GM15510 (cell line): ENCODE data around the gene SMO.

Experiments used
- POLR2A ChIP-seq: IDR thresholded peaks from 3 replicates; pipeline ENCODE4 v1.6.1; 2011; ENCODE audit warnings: borderline replicate concordance; ENCODE audit not compliant: insufficient read length; ENCODE audit errors: extremely low read depth

SMO gene

GRCh38 chr7:129224251-129225205 is 36.1 kb downstream of the SMO start, which contains the start of gene AHCYL2:
Gene AHCYL2, plus strand, starts transcription at chr7:129225030.
- TF ChIP-seq POLR2A, result peak; percentile 58

GRCh38 chr7:129225206-129225930 is 36.9 kb downstream of the SMO start:
- no peak for TF ChIP-seq POLR2A

GRCh38 chr7:129225931-129226572 is 37.6 kb downstream of the SMO start:
- no peak for TF ChIP-seq POLR2A

- TF ChIP-seq POLR2A, result no peak
These were observed 39.5 kb downstream of the SMO start for GRCh38 chr7:129227646-129228578.

- TF ChIP-seq POLR2A, result no peak
These were observed 40.2 kb downstream of the SMO start for GRCh38 chr7:129228633-129229032.

- no peak for TF ChIP-seq POLR2A
These were observed 43.2 kb downstream of the SMO start for GRCh38 chr7:129231666-129232065.

- no peak for TF ChIP-seq POLR2A
These were observed 50.1 kb downstream of the SMO start for GRCh38 chr7:129238546-129238945.

GRCh38 chr7:129240119-129240820 is 51.8 kb downstream of the SMO start:
- TF ChIP-seq POLR2A, result no peak

- no peak for TF ChIP-seq POLR2A
These were observed 55.8 kb downstream of the SMO start for GRCh38 chr7:129244220-129244619.

GRCh38 chr7:129245533-129245932 is 57.1 kb downstream of the SMO start:
- no peak for TF ChIP-seq POLR2A

- no peak for TF ChIP-seq POLR2A
These were observed 58.7 kb downstream of the SMO start for GRCh38 chr7:129247087-129247486.

- no peak for TF ChIP-seq POLR2A
These were observed 63.7 kb downstream of the SMO start for GRCh38 chr7:129252128-129252527.

- TF ChIP-seq POLR2A, result no peak
These were observed 67.4 kb downstream of the SMO start for GRCh38 chr7:129255800-129256199.
